IMR-90 (cell line): ENCODE results near the gene PDIA4. TPM values are rescaled to one million over a fixed set of nuclear protein-coding genes. Genes with fewer than 3 reads are reported as not detected.

Source experiments
- ATAC-seq: fragments of 200-7000 bp; cut with Tn5 transposase; 2 replicates; pipeline ENCODE4 v1.9.1; 2020; ENCODE audit warnings: low read depth, mild to moderate bottlenecking, moderate library complexity
- BruUV-seq: library from RNA; stranded (reverse); fragments of 400-500 nt; replicated peaks from 2 replicates; lab custom pipeline; 2021; lab: Mats Ljungman, UMichigan
- CTCF ChIA-PET: fragments of 300-600 bp; formaldehyde crosslinking; extraction: SDS; loops from one replicate; lab custom pipeline; 2021; ENCODE audit warnings: antibody characterized with exemption; lab: Yijun Ruan, JAX
- POLR2A ChIA-PET: fragments of 300-600 bp; sonication (Branson Sonifier 250); formaldehyde crosslinking; loops from one replicate; lab custom pipeline; 2022; ENCODE audit warnings: antibody characterized with exemption; ENCODE audit not compliant: unreplicated experiment; lab: Charles Lee
- DNase-seq: peaks from one replicate; pipeline ENCODE4 v3.0.0; 2013
- H2AFZ ChIP-seq: replicated peaks from 2 replicates; pipeline ENCODE3; 2013; ENCODE audit warnings: low read length, mild to moderate bottlenecking; ENCODE audit not compliant: poor library complexity
- H2AK5ac ChIP-seq: 2 replicates; pipeline ENCODE4 v1.6.1; 2013; ENCODE audit warnings: low read depth, low read length, inconsistent platforms
- H2AK9ac ChIP-seq: replicated peaks from 2 replicates; pipeline ENCODE3; 2013; ENCODE audit warnings: mild to moderate bottlenecking, low read depth, low read length, moderate library complexity; ENCODE audit not compliant: poor library complexity
- H2BK120ac ChIP-seq: 2 replicates; pipeline ENCODE4 v1.6.1; 2013; ENCODE audit warnings: low read depth, low read length, inconsistent platforms
- H2BK15ac ChIP-seq: 3 replicates; pipeline ENCODE4 v1.6.1; 2013; ENCODE audit warnings: low read depth, low read length, inconsistent platforms
- H2BK20ac ChIP-seq: 2 replicates; pipeline ENCODE4 v1.6.1; 2013; ENCODE audit warnings: low read depth, mild to moderate bottlenecking, inconsistent platforms, low read length, moderate library complexity
- H2BK5ac ChIP-seq: 2 replicates; pipeline ENCODE4 v1.6.1; 2013; ENCODE audit warnings: mild to moderate bottlenecking, low read depth, low read length, inconsistent platforms; ENCODE audit not compliant: poor library complexity, severe bottlenecking
- H3K14ac ChIP-seq: replicated peaks from 2 replicates; pipeline ENCODE4 v1.6.1; 2013; ENCODE audit warnings: low read depth, low read length, inconsistent platforms
- H3K18ac ChIP-seq: 2 replicates; pipeline ENCODE4 v1.6.1; 2013; ENCODE audit warnings: low read depth, low read length, control low read depth
- H3K23ac ChIP-seq: 2 replicates; pipeline ENCODE4 v1.6.1; 2013; ENCODE audit warnings: low read depth, low read length, inconsistent platforms
- H3K27ac ChIP-seq: 2 replicates; pipeline ENCODE4 v1.5.1; 2013; ENCODE audit warnings: mild to moderate bottlenecking, control low read depth, low read length; ENCODE audit not compliant: insufficient read depth
- H3K27me3 ChIP-seq: 2 replicates; pipeline ENCODE4 v1.6.1; 2013; ENCODE audit warnings: low read length; ENCODE audit not compliant: control insufficient read depth, insufficient read depth
- H3K36me3 ChIP-seq: 2 replicates; pipeline ENCODE4 v1.6.1; 2013; ENCODE audit warnings: low read length, mixed read lengths; ENCODE audit not compliant: control insufficient read depth, insufficient read depth
- H3K4ac ChIP-seq: 2 replicates; pipeline ENCODE4 v1.6.1; 2013; ENCODE audit warnings: low read depth, low read length, inconsistent platforms
- H3K4me1 ChIP-seq: 2 replicates; pipeline ENCODE4 v1.6.1; 2013; ENCODE audit warnings: low read length, mixed read lengths; ENCODE audit not compliant: control insufficient read depth, insufficient read depth
- H3K4me2 ChIP-seq: 2 replicates; pipeline ENCODE4 v1.6.1; 2013; ENCODE audit warnings: low read depth, mild to moderate bottlenecking, control low read depth, low read length, moderate library complexity
- H3K4me3 ChIP-seq: 2 replicates; pipeline ENCODE4 v1.5.1; 2013; ENCODE audit warnings: low read depth, mild to moderate bottlenecking, control low read depth, low read length, moderate library complexity; ENCODE audit not compliant: insufficient read depth
- H3K56ac ChIP-seq: 2 replicates; pipeline ENCODE4 v1.6.1; 2013; ENCODE audit warnings: low read length, inconsistent platforms; ENCODE audit not compliant: insufficient read depth; ENCODE audit errors: extremely low read depth
- H3K79me1 ChIP-seq, 2 experiments: 2 replicates each; pipeline ENCODE4 v1.6.1; 2013; ENCODE audit warnings: low read length in 2 of 2, inconsistent platforms in 1 of 2, low read depth in 1 of 2
- H3K9ac ChIP-seq: 2 replicates; pipeline ENCODE4 v1.6.1; 2013; ENCODE audit warnings: low read depth, low read length, control low read depth
- H3K9me1 ChIP-seq: 2 replicates; pipeline ENCODE4 v1.6.1; 2013; ENCODE audit warnings: low read length, inconsistent platforms; ENCODE audit not compliant: insufficient read depth
- H3K9me3 ChIP-seq: 2 replicates; pipeline ENCODE4 v1.6.1; 2013; ENCODE audit warnings: low read length; ENCODE audit not compliant: control insufficient read depth, insufficient read depth
- H4K20me1 ChIP-seq: 2 replicates; pipeline ENCODE4 v1.6.1; 2013; ENCODE audit warnings: low read length, inconsistent platforms; ENCODE audit not compliant: insufficient read depth
- H4K5ac ChIP-seq: 2 replicates; pipeline ENCODE4 v1.6.1; 2013; ENCODE audit warnings: mild to moderate bottlenecking, low read depth, low read length, control low read depth
- H4K8ac ChIP-seq, 2 experiments: 2 replicates each; pipeline ENCODE4 v1.6.1; 2013; ENCODE audit warnings: low read depth in 2 of 2, low read length in 2 of 2, control low read depth in 1 of 2, inconsistent platforms in 1 of 2
- H4K91ac ChIP-seq: 2 replicates; pipeline ENCODE4 v1.6.1; 2013; ENCODE audit warnings: low read depth, low read length, inconsistent platforms; ENCODE audit not compliant: insufficient read depth
- BHLHE40 ChIP-seq: fragments of 150-350 bp; IDR thresholded peaks from 2 replicates; pipeline ENCODE4 v1.6.1; 2016; ENCODE audit warnings: mild to moderate bottlenecking, low read depth, low read length
- CEBPB ChIP-seq: IDR thresholded peaks from 2 replicates; pipeline ENCODE4 v1.6.1; 2012; ENCODE audit warnings: low read depth, low read length, improper control_type of control experiment
- CHD1 ChIP-seq: IDR thresholded peaks from 2 replicates; pipeline ENCODE4 v1.6.1; 2012; ENCODE audit warnings: low read depth, low read length, improper control_type of control experiment
- FOS ChIP-seq: fragments of 150-350 bp; IDR thresholded peaks from 2 replicates; pipeline ENCODE4 v1.6.1; 2016; ENCODE audit warnings: low read depth, low read length
- MAFK ChIP-seq: IDR thresholded peaks from 2 replicates; pipeline ENCODE4 v1.6.1; 2012; ENCODE audit warnings: low read depth, low read length, improper control_type of control experiment
- MXI1 ChIP-seq: IDR thresholded peaks from 2 replicates; pipeline ENCODE4 v1.6.1; 2012; ENCODE audit warnings: low read depth, mild to moderate bottlenecking, low read length, moderate library complexity, borderline replicate concordance
- NFE2L2 ChIP-seq: fragments of 150-350 bp; IDR thresholded peaks from 2 replicates; pipeline ENCODE4 v1.6.1; 2016; ENCODE audit warnings: low read depth, mild to moderate bottlenecking, low read length
- POLR2A ChIP-seq: IDR thresholded peaks from 2 replicates; pipeline ENCODE4 v1.6.1; 2012; ENCODE audit warnings: mild to moderate bottlenecking, low read depth, low read length
- RAD21 ChIP-seq: IDR thresholded peaks from 2 replicates; pipeline ENCODE4 v1.6.1; 2012; ENCODE audit warnings: low read length, improper control_type of control experiment
- RCOR1 ChIP-seq: IDR thresholded peaks from 2 replicates; pipeline ENCODE4 v1.6.1; 2012; ENCODE audit warnings: mild to moderate bottlenecking, low read length, improper control_type of control experiment; ENCODE audit not compliant: insufficient replicate concordance
- RFX5 ChIP-seq: IDR thresholded peaks from 2 replicates; pipeline ENCODE4 v1.8.0; 2012; ENCODE audit warnings: low read depth, mild to moderate bottlenecking, low read length, moderate library complexity
- SMC3 ChIP-seq: fragments of 150-350 bp; IDR thresholded peaks from 2 replicates; pipeline ENCODE4 v1.6.1; 2016; ENCODE audit warnings: low read depth, mild to moderate bottlenecking, antibody characterized with exemption, low read length, moderate library complexity
- WGBS, 2 experiments: methylation state at CpG; one replicate each; pipeline versions ENCODE4 v1.1.5 to v1.1.7; 2013; ENCODE audit warnings: missing lambda C conversion rate in 2 of 2; ENCODE audit not compliant: insufficient read length in 1 of 2; ENCODE audit errors: extremely low coverage in 2 of 2; 5-methylcytosine and 5-hydroxymethylcytosine counted together
- dilution Hi-C: fragments of 300-500 bp; cut with HindIII; formaldehyde crosslinking; loops from one replicate; pipeline ENCODE4 v1.14.3; 2018; ENCODE audit warnings: low sequenced_read_pairs; ENCODE audit not compliant: unreplicated experiment
- in situ Hi-C: fragments of 300-500 bp; cut with MboI; formaldehyde crosslinking; loops from 3 replicates; pipeline ENCODE4 v1.14.3; 2019; ENCODE audit warnings: low sequenced_read_pairs, inconsistent platforms, mixed read lengths
- intact Hi-C: fragments of 100-400 bp; cut with micrococcal nuclease; formaldehyde crosslinking; loops from 2 replicates; pipeline ENCODE4 v1.10.0; 2022
- polyA plus RNA-seq, 3 experiments: library from polyadenylated mRNA; depleted of rRNA; stranded (reverse); fragments of >200 nt; gene quantifications; 2 replicates each; pipeline ENCODE4 v1.2.3, GENCODE V29; 2012; ENCODE audit warnings: low replicate concordance in 1 of 3
- total RNA-seq: library from RNA; depleted of rRNA; stranded (reverse); fragments of >200 nt; gene quantifications from 2 replicates; pipeline ENCODE4 v1.2.3, GENCODE V29; 2012
- TF ChIP-seq, protein P1 (sequence below): fragments of 150-350 bp; IDR thresholded peaks from 2 replicates; pipeline ENCODE4 v1.6.1; 2016; ENCODE audit warnings: low read depth, mild to moderate bottlenecking, low read length, moderate library complexity, borderline replicate concordance
- TF ChIP-seq, protein P2 (sequence below): conservative IDR thresholded peaks from 2 replicates; pipeline ENCODE4 v1.5.1; 2012; ENCODE audit warnings: mild to moderate bottlenecking, low read depth, low read length, improper control_type of control experiment

Gene PDIA4
- total and polyA plus RNA-seq, 2 of the 4 experiments (the other 2 are of a cell fraction), result 241 to 304 TPM

DNA sequence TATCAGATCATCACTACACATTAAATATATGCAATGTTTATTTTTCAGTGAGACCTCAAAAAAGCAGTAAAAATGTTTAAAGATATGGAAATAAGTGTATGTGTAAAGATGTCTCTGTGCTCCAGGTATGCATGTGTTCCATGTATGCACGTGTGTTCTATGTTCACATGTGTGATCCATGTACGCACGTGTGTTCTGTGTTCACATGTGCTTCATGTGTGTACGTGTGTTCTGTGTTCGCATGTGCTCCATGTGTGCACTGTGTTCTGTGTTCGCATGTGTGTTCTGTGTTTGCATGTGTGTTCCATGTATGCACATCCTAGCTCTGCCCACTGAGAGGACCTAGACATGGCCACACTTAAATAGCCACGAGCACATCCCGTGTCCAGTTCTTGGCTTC, 15.6 kb upstream of the PDIA4 start:
- dilution Hi-C loops, result no loop called here
- no peaks in the 10 kb centered on the region for H3K9me3 ChIP-seq
- TF ChIP-seq BHLHE40 (no peak), SMC3 (no peak), FOS (no peak), RCOR1 (no peak), POLR2A (no peak), CEBPB (no peak), MAFK (no peak), CHD1 (no peak), RAD21 (no peak), RFX5 (no peak), MXI1 (no peak), NFE2L2 (no peak)
- TF ChIP-seq, protein P1, sequence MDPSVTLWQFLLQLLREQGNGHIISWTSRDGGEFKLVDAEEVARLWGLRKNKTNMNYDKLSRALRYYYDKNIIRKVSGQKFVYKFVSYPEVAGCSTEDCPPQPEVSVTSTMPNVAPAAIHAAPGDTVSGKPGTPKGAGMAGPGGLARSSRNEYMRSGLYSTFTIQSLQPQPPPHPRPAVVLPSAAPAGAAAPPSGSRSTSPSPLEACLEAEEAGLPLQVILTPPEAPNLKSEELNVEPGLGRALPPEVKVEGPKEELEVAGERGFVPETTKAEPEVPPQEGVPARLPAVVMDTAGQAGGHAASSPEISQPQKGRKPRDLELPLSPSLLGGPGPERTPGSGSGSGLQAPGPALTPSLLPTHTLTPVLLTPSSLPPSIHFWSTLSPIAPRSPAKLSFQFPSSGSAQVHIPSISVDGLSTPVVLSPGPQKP, result no peak
- TF ChIP-seq, protein P2, sequence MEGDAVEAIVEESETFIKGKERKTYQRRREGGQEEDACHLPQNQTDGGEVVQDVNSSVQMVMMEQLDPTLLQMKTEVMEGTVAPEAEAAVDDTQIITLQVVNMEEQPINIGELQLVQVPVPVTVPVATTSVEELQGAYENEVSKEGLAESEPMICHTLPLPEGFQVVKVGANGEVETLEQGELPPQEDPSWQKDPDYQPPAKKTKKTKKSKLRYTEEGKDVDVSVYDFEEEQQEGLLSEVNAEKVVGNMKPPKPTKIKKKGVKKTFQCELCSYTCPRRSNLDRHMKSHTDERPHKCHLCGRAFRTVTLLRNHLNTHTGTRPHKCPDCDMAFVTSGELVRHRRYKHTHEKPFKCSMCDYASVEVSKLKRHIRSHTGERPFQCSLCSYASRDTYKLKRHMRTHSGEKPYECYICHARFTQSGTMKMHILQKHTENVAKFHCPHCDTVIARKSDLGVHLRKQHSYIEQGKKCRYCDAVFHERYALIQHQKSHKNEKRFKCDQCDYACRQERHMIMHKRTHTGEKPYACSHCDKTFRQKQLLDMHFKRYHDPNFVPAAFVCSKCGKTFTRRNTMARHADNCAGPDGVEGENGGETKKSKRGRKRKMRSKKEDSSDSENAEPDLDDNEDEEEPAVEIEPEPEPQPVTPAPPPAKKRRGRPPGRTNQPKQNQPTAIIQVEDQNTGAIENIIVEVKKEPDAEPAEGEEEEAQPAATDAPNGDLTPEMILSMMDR, result no peak
- H2AK9ac ChIP-seq, result no peak overlapping the region
- no TSS peak for BruUV-seq
- no peak overlapping the region for H3K23ac ChIP-seq
- CTCF ChIA-PET, result no interaction called here
- no peak overlapping the region for H2BK15ac ChIP-seq
- no peak overlapping the region for H4K8ac ChIP-seq
- DNase-seq, result no peak
- no peaks in the 10 kb centered on the region for H3K9me1 ChIP-seq
- H3K27ac ChIP-seq, result no peak overlapping the region
- no peaks in the 10 kb centered on the region for H3K79me1 ChIP-seq
- no peak overlapping the region for H2AFZ ChIP-seq
- in situ Hi-C loops, result no loop called here
- no peak overlapping the region for H2BK20ac ChIP-seq
- H2BK5ac ChIP-seq, result no peak overlapping the region
- no peak overlapping the region for H2AK5ac ChIP-seq
- no peak overlapping the region for H3K4me3 ChIP-seq
- no peaks in the 10 kb centered on the region for H3K36me3 ChIP-seq
- peaks cover 2% of the 10 kb centered on the region; the same call in 1 of the 2 replicates for H3K27me3 ChIP-seq
- no peak overlapping the region for H3K18ac ChIP-seq
- H4K20me1 ChIP-seq, result no peaks in the 10 kb centered on the region
- H4K91ac ChIP-seq, result no peak overlapping the region
- H3K4me1 ChIP-seq, result no peaks in the 10 kb centered on the region
- H4K5ac ChIP-seq, result no peak overlapping the region
- H3K4me2 ChIP-seq, result no peak overlapping the region
- WGBS, 2 experiments, result 80% methylated on average over 1 of the region's 8 CpGs; no CpG with 5 or more reads in 1 of the 2 experiments
- H3K9ac ChIP-seq, result no peak overlapping the region
- ATAC-seq, result no peak
- H2BK120ac ChIP-seq, result no peak overlapping the region
- H3K56ac ChIP-seq, result no peak overlapping the region
- no peak overlapping the region for H3K14ac ChIP-seq
- POLR2A ChIA-PET, result no interaction called here
- no peak overlapping the region for H3K4ac ChIP-seq
- intact Hi-C loops, result no loop called here
